Suppressor macrophage treated with lipopolysaccharide for 1 hour (primary cell): ENCODE results near the gene SHROOM2.

Experiments
- DNase-seq, 3 donors: peaks; one replicate each; pipeline ENCODE4 v3.0.0-alpha.2; 2020 to 2022

SHROOM2 gene

GRCh38 chrX:9955506-9955905, 169.3 kb downstream of the SHROOM2 start:
- DNase-seq: no peak

GRCh38 chrX:9957743-9958142, 171.5 kb downstream of the SHROOM2 start:
- no peak for DNase-seq

GRCh38 chrX:9958183-9958582, 172.0 kb downstream of the SHROOM2 start:
- DNase-seq: no peak

GRCh38 chrX:9961750-9962149, 175.5 kb downstream of the SHROOM2 start:
- no peak for DNase-seq

- no peak for DNase-seq
Observed at GRCh38 chrX:9966775-9967408, 180.7 kb downstream of the SHROOM2 start, which contains the start of gene CLDN34. CLDN34 (plus strand) TSS chrX:9967358; CDS start chrX:9967358, 0 bp downstream.

GRCh38 chrX:9977635-9978034, 191.4 kb downstream of the SHROOM2 start:
- DNase-seq: no peak

GRCh38 chrX:9980401-9980800, 194.2 kb downstream of the SHROOM2 start:
- DNase-seq: peak in 2 of 3 donors; percentile 36 to 56

GRCh38 chrX:9980927-9981326, 194.7 kb downstream of the SHROOM2 start:
- no peak for DNase-seq

- DNase-seq: peak in 1 of 3 donors; percentile 31
Observed at GRCh38 chrX:9983441-9983840, 197.2 kb downstream of the SHROOM2 start.

GRCh38 chrX:9983846-9984245, 197.6 kb downstream of the SHROOM2 start:
- DNase-seq: no peak

- peak in 2 of 3 donors; percentile 18 to 39 for DNase-seq
Observed at GRCh38 chrX:9988762-9989161, 202.5 kb downstream of the SHROOM2 start.

- no peak for DNase-seq
Observed at GRCh38 chrX:9992061-9992460, 205.8 kb downstream of the SHROOM2 start.

GRCh38 chrX:9992724-9993123, 206.5 kb downstream of the SHROOM2 start:
- no peak for DNase-seq

- peak; percentile 73 to 87 (median 81) for DNase-seq
Observed at GRCh38 chrX:9995855-9996339, 209.7 kb downstream of the SHROOM2 start.

GRCh38 chrX:9997041-9997440, 210.8 kb downstream of the SHROOM2 start:
- no peak for DNase-seq

- DNase-seq: no peak
Observed at GRCh38 chrX:9997524-9997923, 211.3 kb downstream of the SHROOM2 start.
